SK-N-MC (cell line): ENCODE results near the gene FIP1L1.

ENCODE experiments used
- EZH2 ChIP-seq: fragments of 200-600 bp; sonication (generic); IDR thresholded peaks from one replicate; pipeline ENCODE4 v1.6.1; 2017; ENCODE audit warnings: antibody characterized with exemption
- FOXP2 ChIP-seq: optimal IDR thresholded peaks from 2 replicates; pipeline ENCODE3; 2011; ENCODE audit warnings: mild to moderate bottlenecking, moderate library complexity; ENCODE audit not compliant: insufficient read depth; ENCODE audit errors: extremely low read length, control extremely low read depth
- POLR2AphosphoS5 ChIP-seq: IDR thresholded peaks from 2 replicates; pipeline ENCODE4 v1.6.1; 2012; ENCODE audit warnings: mild to moderate bottlenecking, low read depth, low read length, borderline replicate concordance

DNA sequence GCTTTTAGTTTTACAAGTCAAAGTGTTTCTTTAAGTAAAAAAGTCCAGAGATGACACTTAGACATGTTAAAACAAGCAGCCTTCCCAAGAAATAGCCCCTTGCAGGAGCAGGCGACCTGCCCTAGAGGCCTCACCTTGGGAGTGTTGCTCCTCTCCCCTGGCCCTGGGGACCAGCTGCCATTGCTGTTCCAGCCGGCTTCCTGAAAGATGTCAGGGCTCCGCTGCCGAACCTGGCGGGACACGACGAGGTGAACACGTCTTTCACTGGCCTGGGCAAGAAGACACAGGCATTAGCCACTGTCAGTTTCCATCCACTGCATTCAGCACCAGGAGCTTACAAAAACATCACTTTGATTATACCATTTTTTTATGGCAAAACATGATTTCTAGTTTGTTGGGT is 104.1 kb downstream of the FIP1L1 start:
- no peak for TF ChIP-seq EZH2
- TF ChIP-seq POLR2AphosphoS5, result no peak
- no peak for TF ChIP-seq FOXP2
